ENCODE data around the gene HK1. TPM values are rescaled to one million over a fixed set of nuclear protein-coding genes. Genes with fewer than 3 reads are reported as not detected.

HK1 gene
- total RNA-seq, 1 experiment from 2014 or later: 219 TPM

DNA sequence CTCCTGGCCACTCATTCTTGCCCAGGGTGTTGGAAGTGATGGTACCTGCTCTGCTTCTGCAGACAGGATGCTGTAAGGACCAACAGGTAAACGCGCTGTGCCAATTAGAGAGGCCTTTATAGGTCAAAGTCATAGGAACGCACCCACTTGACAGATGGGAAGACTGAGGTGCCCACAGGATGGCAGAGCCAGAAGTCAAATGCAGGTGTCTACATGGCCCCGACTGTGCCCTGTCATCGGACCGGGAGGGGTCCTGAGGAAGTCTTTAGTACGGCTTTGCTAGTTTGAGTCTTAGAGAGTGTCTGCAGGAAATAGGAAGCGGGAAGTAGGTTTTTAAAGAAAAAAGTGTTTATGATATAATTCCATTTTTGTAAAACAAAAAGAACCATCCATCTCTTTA lies 57.3 kb downstream of the HK1 start:
- CTCF ChIA-PET: interaction anchor here (2.6 kb wide), 1 partner anchor 10 kb away, joined by 7 read pairs; no protein-coding TSS in a partner anchor
- peaks cover 95% of the 10 kb centered on the region for H3K4me1 Mint-ChIP-seq
- H3K27ac Mint-ChIP-seq: peak overlapping the region; percentile 93
- TF ChIP-seq, protein P1, sequence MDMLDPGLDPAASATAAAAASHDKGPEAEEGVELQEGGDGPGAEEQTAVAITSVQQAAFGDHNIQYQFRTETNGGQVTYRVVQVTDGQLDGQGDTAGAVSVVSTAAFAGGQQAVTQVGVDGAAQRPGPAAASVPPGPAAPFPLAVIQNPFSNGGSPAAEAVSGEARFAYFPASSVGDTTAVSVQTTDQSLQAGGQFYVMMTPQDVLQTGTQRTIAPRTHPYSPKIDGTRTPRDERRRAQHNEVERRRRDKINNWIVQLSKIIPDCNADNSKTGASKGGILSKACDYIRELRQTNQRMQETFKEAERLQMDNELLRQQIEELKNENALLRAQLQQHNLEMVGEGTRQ (CRISPR knock-in tag; IDR thresholded peaks at IDR 0.05): no peak
- TF ChIP-seq OVOL2 (CRISPR knock-in tag; IDR thresholded peaks at IDR 0.05; ENCODE audit: borderline replicate concordance): no peak
- TF ChIP-seq, protein P2, sequence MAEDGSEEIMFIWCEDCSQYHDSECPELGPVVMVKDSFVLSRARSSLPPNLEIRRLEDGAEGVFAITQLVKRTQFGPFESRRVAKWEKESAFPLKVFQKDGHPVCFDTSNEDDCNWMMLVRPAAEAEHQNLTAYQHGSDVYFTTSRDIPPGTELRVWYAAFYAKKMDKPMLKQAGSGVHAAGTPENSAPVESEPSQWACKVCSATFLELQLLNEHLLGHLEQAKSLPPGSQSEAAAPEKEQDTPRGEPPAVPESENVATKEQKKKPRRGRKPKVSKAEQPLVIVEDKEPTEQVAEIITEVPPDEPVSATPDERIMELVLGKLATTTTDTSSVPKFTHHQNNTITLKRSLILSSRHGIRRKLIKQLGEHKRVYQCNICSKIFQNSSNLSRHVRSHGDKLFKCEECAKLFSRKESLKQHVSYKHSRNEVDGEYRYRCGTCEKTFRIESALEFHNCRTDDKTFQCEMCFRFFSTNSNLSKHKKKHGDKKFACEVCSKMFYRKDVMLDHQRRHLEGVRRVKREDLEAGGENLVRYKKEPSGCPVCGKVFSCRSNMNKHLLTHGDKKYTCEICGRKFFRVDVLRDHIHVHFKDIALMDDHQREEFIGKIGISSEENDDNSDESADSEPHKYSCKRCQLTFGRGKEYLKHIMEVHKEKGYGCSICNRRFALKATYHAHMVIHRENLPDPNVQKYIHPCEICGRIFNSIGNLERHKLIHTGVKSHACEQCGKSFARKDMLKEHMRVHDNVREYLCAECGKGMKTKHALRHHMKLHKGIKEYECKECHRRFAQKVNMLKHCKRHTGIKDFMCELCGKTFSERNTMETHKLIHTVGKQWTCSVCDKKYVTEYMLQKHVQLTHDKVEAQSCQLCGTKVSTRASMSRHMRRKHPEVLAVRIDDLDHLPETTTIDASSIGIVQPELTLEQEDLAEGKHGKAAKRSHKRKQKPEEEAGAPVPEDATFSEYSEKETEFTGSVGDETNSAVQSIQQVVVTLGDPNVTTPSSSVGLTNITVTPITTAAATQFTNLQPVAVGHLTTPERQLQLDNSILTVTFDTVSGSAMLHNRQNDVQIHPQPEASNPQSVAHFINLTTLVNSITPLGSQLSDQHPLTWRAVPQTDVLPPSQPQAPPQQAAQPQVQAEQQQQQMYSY (CRISPR knock-in tag; IDR thresholded peaks at IDR 0.05): no peak
- TF ChIP-seq, protein P3, sequence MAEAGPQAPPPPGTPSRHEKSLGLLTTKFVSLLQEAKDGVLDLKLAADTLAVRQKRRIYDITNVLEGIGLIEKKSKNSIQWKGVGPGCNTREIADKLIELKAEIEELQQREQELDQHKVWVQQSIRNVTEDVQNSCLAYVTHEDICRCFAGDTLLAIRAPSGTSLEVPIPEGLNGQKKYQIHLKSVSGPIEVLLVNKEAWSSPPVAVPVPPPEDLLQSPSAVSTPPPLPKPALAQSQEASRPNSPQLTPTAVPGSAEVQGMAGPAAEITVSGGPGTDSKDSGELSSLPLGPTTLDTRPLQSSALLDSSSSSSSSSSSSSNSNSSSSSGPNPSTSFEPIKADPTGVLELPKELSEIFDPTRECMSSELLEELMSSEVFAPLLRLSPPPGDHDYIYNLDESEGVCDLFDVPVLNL (CRISPR knock-in tag; IDR thresholded peaks at IDR 0.05; ENCODE audit: borderline replicate concordance, low read depth): no peak
- TF ChIP-seq, protein P4, sequence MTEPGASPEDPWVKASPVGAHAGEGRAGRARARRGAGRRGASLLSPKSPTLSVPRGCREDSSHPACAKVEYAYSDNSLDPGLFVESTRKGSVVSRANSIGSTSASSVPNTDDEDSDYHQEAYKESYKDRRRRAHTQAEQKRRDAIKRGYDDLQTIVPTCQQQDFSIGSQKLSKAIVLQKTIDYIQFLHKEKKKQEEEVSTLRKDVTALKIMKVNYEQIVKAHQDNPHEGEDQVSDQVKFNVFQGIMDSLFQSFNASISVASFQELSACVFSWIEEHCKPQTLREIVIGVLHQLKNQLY (CRISPR knock-in tag; IDR thresholded peaks at IDR 0.05): no peak
- TF ChIP-seq SMAD3 (CRISPR knock-in tag; IDR thresholded peaks at IDR 0.05; ENCODE audit: borderline replicate concordance): no peak
- TF ChIP-seq, protein P5, sequence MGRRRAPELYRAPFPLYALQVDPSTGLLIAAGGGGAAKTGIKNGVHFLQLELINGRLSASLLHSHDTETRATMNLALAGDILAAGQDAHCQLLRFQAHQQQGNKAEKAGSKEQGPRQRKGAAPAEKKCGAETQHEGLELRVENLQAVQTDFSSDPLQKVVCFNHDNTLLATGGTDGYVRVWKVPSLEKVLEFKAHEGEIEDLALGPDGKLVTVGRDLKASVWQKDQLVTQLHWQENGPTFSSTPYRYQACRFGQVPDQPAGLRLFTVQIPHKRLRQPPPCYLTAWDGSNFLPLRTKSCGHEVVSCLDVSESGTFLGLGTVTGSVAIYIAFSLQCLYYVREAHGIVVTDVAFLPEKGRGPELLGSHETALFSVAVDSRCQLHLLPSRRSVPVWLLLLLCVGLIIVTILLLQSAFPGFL (CRISPR knock-in tag; IDR thresholded peaks at IDR 0.05; ENCODE audit: borderline replicate concordance): no peak
- TF ChIP-seq, protein P6, sequence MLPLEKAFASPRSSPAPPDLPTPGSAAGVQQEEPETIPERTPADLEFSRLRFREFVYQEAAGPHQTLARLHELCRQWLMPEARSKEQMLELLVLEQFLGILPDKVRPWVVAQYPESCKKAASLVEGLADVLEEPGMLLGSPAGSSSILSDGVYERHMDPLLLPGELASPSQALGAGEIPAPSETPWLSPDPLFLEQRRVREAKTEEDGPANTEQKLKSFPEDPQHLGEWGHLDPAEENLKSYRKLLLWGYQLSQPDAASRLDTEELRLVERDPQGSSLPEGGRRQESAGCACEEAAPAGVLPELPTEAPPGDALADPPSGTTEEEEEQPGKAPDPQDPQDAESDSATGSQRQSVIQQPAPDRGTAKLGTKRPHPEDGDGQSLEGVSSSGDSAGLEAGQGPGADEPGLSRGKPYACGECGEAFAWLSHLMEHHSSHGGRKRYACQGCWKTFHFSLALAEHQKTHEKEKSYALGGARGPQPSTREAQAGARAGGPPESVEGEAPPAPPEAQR (CRISPR knock-in tag; IDR thresholded peaks at IDR 0.05): no peak
- TF ChIP-seq, protein P7, sequence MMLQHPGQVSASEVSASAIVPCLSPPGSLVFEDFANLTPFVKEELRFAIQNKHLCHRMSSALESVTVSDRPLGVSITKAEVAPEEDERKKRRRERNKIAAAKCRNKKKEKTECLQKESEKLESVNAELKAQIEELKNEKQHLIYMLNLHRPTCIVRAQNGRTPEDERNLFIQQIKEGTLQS (CRISPR knock-in tag; conservative IDR thresholded peaks at IDR 0.05): no peak
- TF ChIP-seq, protein P8, sequence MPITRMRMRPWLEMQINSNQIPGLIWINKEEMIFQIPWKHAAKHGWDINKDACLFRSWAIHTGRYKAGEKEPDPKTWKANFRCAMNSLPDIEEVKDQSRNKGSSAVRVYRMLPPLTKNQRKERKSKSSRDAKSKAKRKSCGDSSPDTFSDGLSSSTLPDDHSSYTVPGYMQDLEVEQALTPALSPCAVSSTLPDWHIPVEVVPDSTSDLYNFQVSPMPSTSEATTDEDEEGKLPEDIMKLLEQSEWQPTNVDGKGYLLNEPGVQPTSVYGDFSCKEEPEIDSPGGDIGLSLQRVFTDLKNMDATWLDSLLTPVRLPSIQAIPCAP (CRISPR knock-in tag; IDR thresholded peaks at IDR 0.05): no peak
- TF ChIP-seq, protein P9, sequence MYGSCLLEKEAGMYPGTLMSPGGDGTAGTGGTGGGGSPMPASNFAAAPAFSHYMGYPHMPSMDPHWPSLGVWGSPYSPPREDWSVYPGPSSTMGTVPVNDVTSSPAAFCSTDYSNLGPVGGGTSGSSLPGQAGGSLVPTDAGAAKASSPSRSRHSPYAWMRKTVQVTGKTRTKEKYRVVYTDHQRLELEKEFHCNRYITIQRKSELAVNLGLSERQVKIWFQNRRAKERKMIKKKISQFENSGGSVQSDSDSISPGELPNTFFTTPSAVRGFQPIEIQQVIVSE (CRISPR knock-in tag; IDR thresholded peaks at IDR 0.05; ENCODE audit: borderline replicate concordance): no peak
- TF ChIP-seq, protein P10, sequence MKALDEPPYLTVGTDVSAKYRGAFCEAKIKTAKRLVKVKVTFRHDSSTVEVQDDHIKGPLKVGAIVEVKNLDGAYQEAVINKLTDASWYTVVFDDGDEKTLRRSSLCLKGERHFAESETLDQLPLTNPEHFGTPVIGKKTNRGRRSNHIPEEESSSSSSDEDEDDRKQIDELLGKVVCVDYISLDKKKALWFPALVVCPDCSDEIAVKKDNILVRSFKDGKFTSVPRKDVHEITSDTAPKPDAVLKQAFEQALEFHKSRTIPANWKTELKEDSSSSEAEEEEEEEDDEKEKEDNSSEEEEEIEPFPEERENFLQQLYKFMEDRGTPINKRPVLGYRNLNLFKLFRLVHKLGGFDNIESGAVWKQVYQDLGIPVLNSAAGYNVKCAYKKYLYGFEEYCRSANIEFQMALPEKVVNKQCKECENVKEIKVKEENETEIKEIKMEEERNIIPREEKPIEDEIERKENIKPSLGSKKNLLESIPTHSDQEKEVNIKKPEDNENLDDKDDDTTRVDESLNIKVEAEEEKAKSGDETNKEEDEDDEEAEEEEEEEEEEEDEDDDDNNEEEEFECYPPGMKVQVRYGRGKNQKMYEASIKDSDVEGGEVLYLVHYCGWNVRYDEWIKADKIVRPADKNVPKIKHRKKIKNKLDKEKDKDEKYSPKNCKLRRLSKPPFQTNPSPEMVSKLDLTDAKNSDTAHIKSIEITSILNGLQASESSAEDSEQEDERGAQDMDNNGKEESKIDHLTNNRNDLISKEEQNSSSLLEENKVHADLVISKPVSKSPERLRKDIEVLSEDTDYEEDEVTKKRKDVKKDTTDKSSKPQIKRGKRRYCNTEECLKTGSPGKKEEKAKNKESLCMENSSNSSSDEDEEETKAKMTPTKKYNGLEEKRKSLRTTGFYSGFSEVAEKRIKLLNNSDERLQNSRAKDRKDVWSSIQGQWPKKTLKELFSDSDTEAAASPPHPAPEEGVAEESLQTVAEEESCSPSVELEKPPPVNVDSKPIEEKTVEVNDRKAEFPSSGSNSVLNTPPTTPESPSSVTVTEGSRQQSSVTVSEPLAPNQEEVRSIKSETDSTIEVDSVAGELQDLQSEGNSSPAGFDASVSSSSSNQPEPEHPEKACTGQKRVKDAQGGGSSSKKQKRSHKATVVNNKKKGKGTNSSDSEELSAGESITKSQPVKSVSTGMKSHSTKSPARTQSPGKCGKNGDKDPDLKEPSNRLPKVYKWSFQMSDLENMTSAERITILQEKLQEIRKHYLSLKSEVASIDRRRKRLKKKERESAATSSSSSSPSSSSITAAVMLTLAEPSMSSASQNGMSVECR (CRISPR knock-in tag; IDR thresholded peaks at IDR 0.05; ENCODE audit: borderline replicate concordance): no peak
- TF ChIP-seq FOXJ3 (CRISPR knock-in tag; IDR thresholded peaks at IDR 0.05; ENCODE audit: borderline replicate concordance): no peak
- TF ChIP-seq ZNF232 (CRISPR knock-in tag; IDR thresholded peaks at IDR 0.05): no peak
- no peak for TF ChIP-seq ZNF423 (CRISPR knock-in tag; IDR thresholded peaks at IDR 0.05)
- TF ChIP-seq, protein P11, sequence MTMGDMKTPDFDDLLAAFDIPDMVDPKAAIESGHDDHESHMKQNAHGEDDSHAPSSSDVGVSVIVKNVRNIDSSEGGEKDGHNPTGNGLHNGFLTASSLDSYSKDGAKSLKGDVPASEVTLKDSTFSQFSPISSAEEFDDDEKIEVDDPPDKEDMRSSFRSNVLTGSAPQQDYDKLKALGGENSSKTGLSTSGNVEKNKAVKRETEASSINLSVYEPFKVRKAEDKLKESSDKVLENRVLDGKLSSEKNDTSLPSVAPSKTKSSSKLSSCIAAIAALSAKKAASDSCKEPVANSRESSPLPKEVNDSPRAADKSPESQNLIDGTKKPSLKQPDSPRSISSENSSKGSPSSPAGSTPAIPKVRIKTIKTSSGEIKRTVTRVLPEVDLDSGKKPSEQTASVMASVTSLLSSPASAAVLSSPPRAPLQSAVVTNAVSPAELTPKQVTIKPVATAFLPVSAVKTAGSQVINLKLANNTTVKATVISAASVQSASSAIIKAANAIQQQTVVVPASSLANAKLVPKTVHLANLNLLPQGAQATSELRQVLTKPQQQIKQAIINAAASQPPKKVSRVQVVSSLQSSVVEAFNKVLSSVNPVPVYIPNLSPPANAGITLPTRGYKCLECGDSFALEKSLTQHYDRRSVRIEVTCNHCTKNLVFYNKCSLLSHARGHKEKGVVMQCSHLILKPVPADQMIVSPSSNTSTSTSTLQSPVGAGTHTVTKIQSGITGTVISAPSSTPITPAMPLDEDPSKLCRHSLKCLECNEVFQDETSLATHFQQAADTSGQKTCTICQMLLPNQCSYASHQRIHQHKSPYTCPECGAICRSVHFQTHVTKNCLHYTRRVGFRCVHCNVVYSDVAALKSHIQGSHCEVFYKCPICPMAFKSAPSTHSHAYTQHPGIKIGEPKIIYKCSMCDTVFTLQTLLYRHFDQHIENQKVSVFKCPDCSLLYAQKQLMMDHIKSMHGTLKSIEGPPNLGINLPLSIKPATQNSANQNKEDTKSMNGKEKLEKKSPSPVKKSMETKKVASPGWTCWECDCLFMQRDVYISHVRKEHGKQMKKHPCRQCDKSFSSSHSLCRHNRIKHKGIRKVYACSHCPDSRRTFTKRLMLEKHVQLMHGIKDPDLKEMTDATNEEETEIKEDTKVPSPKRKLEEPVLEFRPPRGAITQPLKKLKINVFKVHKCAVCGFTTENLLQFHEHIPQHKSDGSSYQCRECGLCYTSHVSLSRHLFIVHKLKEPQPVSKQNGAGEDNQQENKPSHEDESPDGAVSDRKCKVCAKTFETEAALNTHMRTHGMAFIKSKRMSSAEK (CRISPR knock-in tag; IDR thresholded peaks at IDR 0.05; ENCODE audit: borderline replicate concordance): no peak

More for the DNA sequence above, 57.3 kb downstream of the HK1 start:
- H3K36me3 Mint-ChIP-seq: peaks cover 5% of the 10 kb centered on the region; the same call in 1 of the 2 replicates
- no peaks in the 10 kb centered on the region for H3K27me3 Mint-ChIP-seq (ENCODE audit: low read depth)
- no peaks in the 10 kb centered on the region for H3K9me3 Mint-ChIP-seq
- DNase-seq (ENCODE audit: low spot score) (no peak), ATAC-seq (no peak)
- H3K4me3 Mint-ChIP-seq: no peak overlapping the region
- POLR2A ChIA-PET: no interaction called here
